ENCODE measurements around the gene IGDCC3.
A peak's percentile ranks its signal among the peaks of the same experiment; 100 is the strongest.

The IGDCC3 gene

DNA sequence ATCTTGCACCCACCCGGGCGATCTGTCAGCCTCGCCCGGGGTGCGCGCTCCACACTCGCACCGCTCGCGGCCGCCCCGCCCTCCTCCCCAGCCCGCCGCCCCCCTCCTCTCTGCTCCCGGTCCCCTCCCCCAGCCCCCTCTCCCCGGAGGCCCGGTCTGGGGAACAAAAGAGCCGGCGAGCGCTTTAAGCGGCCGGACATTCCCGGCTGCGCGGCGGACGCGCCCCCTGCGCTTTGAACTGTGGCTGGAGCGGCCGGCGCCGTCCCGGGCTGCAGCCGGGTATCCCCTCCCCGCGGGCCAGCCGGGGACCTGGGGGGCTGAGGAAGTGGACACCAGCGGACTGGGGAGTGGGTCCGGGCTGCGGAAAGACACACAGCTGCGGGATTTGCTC, at the start of gene IGDCC3:
Gene IGDCC3 (minus strand): TSS at position 27 of the 391 bp plus-strand sequence. CDS start 214 bp downstream, outside the sequence.
- DNase-seq: no peak

DNA sequence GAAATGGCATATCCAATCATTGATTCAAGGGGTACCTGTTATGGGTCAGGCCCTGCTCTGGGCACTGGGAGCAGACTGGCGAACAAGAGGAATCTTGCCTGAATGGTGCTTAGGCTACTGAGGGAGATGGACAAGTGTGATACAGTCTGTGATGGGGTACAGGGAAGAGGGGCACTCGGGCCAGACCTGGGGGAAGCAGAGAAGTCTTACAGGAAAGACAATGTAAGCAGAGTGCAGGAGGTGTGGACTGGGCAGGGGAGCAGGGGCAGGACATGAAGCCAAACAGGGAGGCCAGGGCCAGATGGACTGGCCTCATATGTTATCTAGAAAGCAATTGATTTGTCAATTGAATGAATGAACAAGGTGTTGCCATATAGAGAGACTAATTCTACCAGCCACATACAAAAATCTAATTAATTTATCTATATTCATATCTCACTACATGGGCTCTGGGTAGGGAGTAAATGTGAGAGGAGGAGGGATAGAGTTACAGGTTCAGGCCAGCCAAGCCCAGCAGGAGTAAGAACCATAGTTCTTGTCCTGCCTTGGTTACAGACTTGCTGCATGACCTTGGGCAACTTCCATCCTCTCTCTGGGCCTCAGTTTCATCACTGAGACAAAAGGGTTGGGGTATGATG, 48.5 kb upstream of the IGDCC3 start:
- no peak for DNase-seq

DNA sequence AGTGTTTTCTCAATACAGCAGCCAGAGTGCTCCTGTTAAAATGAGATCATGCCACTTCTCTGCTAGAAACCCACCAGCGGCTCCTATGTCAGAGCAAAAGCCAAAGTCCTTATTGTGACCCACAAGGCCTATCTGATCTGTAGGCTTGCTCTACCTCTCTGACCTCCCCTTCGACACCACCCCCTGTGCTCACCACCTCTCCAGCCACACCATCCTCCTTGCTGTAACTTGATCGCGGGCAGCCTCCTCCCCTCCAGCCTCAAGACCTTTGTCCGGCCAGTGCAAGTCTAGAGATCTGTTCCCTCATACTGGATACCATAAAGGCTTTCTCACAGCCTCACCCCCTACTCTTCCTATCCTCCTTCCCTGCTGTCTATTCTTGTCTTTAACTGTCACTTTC, 46.9 kb upstream of the IGDCC3 start:
- no peak for DNase-seq

DNA sequence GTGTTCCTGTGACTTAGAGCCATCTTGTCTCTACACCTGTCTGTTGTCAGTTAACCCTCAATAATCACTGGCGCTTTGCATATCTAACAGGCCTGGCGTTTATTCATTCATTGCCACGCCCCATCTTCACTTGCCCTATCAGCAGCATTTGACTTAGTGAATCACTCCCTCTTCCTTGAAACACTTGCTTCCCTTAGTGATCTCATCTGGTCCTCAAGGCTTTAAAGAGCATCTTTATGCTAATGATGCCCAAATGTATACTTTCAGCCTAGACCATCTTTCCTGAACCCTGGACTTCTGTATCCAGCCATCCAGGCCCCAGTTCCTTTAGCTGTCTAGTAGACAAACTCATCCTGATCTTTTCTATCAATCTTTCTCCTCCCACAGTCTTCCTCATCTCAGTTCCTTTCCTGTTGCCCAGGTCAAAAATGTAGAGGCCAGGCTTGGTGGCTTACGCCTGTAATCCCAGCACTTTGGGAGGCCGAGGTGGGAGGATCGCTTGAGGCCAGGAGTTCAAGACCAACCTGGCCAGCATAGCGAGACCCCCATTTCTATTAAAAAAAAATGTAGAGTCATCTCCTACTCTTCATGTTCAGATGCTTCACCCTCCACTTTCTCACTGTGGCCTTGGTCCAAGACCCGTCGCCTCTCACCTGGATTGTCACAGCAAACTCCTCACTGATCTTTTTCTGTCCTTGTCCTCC, 46.3 kb upstream of the IGDCC3 start:
- no peak for DNase-seq

DNA sequence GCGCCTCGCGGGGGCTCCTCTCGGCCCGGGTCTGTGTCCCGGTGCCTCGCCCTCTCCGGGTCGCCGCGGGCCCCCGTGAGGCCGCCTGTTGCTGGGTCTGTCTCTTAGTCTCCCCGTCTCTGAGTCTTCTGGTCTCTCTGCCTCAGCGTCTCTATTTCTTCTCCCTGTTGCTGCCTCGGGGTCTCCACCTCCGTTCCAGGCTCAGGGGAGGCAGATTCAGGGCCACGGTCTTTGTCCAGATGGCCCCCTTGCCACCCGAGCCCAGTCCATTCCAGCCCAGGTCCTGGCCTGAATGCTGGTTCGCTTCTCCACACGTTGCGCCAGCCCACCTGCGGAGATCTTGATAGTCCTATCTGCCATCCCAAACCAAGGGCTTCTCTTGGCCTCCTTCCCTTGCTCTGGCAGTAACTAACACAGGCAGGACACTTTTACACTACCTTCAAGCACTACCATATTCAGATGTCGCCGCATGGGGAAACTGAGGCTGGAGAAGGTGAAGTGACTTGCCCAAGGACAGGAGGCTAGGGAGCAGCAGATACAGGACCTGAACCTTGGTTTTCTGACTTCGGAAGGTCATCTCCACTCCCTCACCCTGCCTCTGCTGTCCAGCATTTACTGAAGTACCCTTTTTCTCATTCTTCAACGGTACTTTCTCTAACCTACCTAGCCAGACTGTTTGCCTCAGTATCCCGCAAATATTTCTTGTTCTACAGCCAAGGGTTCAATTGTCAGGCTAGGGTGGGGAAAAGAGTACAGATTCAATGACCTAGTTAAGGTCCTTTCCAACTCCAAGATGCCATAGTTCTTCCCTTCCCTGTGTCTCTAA, 45.6 kb upstream of the IGDCC3 start:
- no peak for DNase-seq

DNA sequence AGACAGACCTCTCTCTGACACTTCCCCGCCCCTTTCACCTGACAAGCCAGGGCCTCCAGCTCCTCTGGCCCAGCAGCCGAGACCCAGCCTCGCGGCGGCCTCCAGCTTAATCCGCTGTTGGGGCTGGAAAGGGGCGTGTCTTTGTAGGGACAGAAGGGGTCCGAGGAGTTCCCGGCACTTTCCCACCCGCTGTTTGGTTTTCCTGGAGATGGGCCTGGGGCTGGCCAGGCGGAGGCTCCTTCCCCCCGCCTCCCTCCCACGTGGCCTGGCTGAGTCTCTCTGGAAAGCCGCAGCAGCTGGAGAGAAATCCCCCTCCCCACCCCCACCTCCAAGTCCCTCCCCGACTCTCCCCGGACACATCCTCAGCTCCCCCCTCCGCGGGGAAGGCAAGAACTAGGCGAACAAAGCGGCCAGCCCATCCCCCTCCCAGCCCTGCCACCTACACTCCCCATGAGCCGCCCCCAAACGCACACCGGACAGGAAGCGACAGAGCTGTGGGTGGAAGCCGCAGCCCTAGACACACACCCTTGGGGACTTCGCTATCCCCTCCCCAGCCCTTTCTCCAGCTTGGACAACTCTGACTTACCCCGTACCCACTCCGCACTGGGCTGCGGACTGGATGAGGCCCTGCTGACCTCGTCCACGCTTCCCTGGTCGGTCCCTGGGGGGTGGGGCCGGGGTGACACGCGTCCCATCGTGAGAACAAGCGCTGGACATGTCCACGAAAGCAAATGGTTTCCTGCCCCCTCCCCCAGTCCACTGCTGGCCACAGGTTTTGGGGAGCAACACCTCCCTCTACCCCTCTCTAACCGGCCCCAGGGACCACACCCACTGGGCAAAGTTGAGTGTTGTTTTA, 43.8 kb upstream of the IGDCC3 start:
- no peak for DNase-seq

DNA sequence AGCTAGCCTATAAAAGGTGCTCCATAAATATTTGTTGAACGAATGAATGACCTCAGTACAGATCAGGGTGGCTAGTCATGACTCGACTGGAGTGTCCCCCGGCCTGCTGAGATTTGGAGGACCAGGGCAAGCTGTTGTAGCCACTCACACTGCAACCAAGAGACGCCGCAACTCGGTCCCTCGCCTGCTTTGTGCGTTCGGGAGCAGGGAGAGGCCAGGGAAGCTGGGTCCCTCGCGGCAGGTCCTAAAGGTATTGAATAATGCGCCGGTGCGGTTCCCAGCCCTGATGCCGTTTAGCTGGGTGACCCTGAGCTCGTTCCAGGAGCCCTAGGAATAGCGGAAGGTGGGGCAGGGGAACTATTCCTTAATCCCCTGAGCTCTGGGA, 43.2 kb upstream of the IGDCC3 start:
- no peak for DNase-seq

DNA sequence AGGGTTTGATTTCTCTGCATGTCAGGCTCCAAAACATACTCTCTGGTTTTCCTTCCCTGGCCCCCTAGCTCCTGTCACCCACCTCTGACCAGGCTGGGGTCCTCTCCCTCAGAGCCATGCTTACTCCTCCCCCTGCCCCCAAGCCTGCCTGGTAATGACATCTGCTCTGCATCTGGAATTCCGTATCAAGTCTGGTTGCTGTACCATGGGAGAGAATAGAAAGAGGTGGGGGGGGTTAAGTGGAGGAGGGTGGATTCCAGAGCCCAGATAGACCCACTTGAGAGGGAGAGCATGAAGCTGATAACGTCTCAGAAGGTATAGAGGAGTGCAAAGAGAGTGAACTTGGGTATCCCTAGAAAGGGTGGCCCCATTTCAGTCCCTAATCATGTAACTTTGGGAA, 40.8 kb upstream of the IGDCC3 start:
- DNase-seq: no peak

DNA sequence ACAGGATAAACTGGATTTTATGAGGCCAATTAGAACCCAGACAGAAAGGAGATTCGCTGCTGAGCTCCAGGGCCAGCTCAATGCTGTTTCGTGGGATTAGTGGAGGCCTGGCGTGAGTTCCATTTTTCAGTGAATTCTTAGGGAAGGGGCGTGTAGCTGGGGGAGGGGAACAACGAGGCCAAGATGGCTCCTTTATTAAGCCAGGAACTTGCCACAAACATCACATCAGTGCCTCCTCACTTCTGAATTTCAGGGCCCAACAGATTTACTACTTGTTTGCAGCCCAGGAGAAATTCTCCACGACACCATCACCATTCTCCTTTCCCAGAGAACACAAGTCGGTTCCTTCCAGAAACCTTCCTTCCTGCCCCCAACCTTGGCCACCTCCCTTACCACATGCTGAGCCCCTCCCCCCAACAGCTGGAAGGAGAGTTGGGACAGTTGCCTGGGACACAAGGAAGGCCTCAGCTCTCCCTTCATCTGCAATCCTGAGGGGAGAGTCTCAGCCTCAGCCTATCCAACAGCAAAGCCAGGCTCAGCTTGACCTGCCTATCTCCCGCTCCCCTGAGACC, 39.1 kb upstream of the IGDCC3 start:
- no peak for DNase-seq

DNA sequence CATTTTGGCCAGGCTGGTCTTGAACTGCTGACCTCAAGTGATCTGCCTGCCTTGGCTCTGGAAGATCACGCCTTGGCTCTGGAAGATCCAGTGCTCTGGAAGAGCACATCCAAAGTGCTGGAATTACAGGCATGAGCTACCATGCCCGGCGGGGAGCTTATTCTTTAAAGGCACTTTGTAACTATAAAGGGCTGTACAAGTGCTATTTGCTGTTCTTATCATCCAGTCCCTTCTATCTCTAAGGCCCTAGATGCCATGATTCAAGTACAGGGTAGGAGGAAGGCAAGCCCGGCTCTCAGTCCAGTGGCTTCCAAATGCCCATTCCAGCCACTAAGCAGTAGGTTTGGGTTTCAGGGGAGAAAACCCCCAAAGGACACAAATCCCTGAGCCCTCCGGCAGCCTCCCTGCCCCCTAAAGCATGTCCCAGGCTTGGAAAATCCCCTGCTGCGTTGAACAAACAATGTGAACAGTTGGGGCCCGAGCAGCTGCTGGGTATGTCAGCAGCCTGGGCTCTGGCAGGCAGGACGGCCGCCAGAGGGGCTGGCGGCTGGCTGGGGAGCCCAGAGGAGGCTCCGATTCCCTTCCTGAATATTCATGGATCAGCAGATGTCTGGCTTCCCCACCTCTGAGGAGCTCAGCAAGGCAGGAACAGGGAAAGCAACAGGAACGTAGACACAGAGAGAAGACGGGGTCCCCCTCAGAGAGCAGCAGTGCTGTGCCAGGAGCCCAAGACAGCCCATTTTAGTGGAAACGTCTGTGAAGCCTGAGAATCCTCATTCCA, 37.2 kb upstream of the IGDCC3 start:
- peak; percentile 94 for DNase-seq

DNA sequence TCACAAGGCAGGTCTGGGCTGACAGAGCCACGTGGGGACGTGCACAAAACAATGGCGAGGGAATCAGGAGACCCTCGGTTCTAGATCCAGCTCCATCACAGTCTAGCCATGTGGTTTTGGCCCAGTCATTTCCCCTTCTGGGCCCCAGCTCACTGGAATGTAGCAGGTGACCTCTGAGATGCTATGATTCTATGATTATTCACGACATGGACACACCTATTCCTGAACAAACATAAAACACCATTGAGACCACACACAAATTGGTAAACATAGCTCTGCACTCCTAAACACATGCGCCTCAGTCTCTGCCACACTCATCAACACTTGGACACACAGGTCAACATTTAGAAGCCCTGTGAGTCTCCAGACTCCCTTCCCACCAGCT, 36.0 kb upstream of the IGDCC3 start:
- DNase-seq: no peak

DNA sequence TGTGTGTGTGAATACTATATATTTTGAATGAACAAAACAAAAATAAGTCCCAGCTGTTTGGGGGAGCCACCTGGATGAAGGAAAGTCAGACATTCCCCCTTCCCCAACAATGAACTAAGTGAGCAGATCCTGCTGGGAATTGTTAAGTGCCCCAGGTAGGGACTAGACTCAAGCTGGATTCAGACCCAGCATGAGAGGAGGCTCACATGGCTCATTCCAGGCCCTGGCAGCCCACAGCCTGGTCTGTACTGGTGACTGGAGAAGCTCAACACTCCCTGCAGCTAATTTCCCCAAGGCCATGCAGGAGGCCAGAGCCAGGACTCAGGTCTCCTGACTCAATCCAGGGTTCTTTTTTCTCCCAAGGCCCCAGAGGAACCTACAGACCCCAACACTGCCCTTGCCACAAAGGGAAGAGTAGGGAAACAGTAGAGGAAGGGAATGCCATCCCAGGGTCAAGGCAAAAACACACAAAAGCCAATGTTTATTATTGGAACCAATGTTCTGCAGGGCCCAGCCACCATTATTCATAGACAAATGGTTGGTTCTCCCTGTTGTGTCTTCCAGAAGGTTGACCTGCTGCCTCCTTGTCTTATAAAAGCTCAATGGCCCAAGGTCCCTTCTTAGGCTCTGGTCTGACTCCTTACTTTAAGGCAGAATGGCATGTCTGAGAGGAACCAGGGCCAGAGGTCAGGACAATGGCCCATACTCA, 35.4 kb upstream of the IGDCC3 start:
- peak; percentile 22 for DNase-seq

DNA sequence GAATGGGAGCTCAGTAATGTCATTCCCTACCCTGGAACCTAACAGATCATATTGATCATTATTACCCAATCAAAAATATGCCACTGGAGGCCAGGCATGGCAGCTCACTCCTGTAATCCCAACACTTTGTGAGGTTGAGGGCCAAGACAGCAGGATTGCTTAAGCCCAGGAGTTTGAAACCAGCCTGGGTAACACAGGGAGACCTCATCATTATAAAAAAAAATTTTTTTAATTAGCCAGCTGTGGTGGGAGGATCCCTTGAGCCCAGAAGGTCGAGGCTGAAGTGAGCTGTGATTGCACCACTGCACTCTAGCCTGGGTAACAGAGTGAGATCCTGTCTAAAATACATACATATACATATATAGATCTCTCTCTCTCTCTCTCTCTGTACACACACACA, 34.8 kb upstream of the IGDCC3 start:
- peak; percentile 40 for DNase-seq

DNA sequence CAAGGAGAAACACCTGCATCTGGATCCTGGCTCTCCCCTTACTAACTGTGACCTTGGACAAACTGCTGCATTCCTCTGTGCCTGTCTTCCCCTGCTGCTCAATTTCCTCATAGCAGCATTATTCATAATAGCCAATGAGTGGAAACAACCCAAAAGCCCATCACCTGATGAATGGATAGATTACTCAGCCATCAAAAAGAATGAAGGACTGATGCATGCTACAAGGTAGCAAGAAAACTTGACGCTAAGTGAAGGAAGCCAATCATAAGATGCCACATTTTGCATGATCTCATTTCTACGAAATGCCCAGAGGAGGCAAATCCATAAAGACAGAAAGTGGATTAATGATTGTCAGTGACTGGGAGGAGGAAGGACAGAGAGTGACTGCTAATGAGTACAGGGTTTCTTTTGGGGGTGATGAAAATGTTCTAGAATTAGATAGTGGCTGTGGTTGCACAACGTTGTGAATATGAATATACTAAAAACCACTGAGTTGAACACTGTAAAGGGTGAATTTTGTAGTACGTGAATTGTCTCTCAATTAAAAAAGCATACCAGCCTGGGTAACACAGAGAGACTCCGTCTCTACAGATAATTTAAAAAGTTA, 33.8 kb upstream of the IGDCC3 start:
- no peak for DNase-seq

DNA sequence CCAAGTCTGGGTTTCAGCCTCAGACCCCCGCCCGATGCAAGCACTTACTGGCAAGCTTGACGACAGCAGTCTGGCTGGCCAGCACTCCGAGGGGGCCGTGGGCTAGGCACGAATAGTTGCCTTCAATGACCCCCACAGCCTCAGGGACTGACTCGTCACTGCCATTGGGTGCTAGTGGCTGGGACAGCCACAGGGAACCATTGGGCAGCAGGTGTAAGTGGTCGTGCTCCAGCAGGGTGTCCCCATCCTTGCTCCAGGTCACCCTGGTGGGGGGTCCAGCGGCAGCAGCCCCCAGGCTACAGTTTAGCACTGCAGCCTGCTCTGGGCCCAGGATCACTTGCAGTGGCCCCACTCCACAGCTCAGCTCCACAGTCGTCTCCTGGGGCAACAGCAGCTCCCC, 33.2 kb upstream of the IGDCC3 start:
- DNase-seq: no peak

DNA sequence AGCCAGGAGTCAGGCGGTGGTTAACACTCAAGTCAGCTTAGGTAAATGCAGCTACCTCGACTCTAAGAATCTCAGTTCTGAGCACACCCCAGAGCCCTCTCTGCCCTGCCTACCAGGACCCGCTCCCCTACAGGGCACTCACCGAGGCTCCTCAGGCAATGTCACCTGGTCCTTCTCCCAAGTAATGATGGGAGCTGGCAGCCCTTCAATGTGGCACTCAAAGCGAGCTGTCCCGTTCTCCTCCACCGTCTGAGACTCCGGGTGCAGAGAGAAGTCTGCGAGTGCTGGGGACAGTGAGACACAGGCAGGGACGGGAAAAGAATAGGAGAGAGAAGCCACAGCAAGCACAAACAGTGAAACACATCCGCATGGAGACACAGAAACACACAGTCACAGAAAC, 32.2 kb upstream of the IGDCC3 start:
- no peak for DNase-seq

DNA sequence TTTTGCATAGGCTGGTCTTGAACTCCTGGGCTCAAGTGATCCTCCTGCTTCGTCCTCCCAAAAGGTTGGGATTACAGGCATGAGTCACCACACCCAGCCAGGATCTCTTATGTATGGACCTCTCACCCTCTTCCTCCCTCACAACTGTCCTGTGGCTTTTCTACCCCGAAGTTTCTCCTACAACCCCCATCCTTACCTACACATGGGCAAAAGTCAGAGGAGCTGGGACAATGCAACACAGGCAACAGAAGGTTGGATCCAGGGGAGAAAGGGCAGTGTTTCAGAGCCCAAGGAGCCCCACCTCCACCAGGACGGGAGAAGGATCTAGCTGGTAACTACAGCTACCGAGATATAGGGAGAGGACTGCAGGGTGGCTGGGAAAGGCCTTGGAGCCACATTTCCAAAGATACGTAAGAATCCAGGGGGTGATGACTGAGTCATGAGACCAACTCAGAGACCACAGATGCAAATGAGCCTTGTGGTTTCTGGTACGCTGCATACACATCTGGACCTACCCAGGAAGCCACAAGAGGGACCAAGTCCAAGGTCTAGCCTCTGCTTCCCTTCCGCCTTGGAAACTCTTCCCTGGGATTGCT, 31.3 kb upstream of the IGDCC3 start:
- no peak for DNase-seq

DNA sequence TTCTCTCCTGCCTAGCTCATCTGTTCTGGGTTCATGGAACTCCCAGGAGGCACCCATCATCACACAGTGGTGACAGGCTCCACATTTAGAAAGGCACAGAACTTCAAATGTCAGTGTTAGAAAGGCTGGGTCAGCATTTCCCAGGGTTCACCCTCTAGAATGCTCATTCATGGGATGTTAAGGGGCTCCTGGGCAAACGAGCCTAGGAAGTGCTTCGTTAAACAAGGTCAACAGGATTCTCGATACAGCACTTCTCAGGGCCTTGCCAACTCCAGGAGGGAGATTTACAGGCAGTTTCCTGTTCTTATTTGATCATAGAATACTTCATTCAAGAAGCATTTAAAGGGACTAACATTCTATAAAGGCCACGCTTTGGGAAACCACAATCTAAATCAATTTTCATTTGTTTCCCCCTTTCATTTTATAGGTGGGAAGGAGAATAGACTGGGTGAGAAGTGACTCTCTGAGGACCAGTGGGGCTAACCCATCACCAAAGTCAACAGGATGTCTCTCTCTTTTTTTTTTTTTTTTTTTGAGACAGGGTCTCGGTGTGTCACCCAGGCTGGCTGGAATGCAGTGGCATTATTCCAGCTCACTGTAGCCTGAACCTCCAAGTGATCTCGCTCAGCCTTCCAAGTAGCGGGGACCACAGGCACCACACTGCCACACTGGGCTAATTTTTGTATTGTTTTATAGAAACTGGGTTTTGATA, 30.7 kb upstream of the IGDCC3 start:
- DNase-seq: no peak

DNA sequence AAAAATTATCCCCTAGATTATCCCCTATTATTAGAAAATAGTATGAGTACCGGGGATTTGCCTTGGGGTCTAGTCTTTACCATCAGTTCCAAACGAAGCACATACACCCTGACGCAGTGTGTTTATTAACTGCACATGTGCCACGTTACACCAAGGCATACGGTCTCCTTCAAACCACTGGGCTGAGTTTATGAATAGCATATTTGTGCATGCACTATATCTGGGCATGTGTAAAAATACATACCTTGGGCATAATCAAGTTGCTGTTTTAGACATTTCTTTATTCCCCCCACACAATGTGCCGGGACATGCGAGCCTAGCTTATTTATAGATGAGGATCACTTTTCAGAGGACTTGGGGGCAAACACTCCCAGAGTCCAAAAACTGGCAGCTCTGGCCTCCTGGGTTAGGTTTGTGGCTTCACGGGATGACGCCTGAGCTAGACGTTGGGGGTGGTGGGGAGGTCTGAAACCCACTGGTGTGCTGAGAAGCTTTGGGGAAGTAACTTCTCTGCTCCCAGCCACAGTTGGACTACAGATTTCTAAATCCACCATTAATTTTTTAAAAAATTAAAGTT, 28.7 kb upstream of the IGDCC3 start:
- DNase-seq: no peak
